Measurements from ENCODE around the gene GCLM. TPM values are rescaled to one million over a fixed set of nuclear protein-coding genes. Genes with fewer than 3 reads are reported as not detected.
A peak's percentile ranks its signal among the peaks of the same experiment; 100 is the strongest.
"Not testable (repeated sequence)": the region's sequence is repeated elsewhere in the genome, so short reads cannot be mapped to it uniquely, and the experiment has no call there.

Gene GCLM
- polyA plus RNA-seq, 6 donors from 2014 or later, result 5.9 to 13.6 (median 9.7) TPM

DNA sequence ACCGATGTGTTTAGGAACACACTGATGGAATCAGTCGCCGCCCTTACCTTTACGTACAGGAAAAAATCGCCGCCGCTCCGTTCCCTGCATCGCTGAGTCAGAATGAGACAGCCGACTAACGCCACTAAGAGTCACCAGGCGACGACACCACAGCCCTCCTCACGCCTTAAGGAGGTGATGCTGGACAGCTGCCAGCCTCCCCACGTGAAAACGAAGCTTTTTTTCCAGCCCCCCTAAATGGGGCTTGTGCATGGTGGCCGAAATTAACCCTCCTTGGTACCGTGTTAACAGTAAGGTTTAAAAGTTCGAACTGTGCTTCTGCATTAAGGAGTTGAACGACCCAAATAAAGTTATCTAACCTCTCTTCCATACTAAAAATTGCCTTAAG, 30.7 kb downstream of the GCLM start:
- Mint-ChIP-seq H3K9me3 (no peaks in the 10 kb centered on the region), H3K27me3 (no peaks in the 10 kb centered on the region), H3K4me3 (peak overlapping the region; percentile 91 to 100 (median 96)), H3K27ac (peak overlapping the region; percentile 97 to 99 (median 98)), H3K4me1 (peaks cover 33 to 45% (median 40%) of the 10 kb centered on the region in 3 donors), H3K36me3 (peaks cover 23 to 28% of the 10 kb centered on the region in 2 donors)
- DNase-seq (peak; percentile 45), ATAC-seq (ENCODE audit: low read depth in 2 of 2) (peak; percentile 43 to 62)

DNA sequence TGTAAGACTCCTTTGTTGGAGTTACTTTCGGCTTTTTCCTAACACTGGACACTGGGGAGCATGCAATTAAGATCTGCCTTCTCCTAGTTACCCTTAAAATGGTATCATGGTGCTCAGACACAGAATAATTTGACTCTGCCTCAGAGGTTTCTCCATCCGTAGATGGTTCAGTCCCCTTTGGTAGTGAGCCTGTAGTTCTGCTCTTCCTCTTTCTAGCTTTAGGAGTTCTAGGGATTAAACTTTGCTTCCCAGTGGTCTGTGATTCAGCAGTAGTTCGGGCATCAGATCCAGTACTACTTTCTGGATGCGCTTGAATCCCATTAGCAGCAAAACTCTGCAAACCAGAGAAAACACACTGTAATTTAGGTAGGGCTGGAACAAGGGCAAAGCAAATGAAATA, 31.7 kb downstream of the GCLM start:
- Mint-ChIP-seq H3K4me1 (peaks cover 33 to 45% (median 40%) of the 10 kb centered on the region in 3 donors), H3K27ac (peak overlapping the region in 5 of 6 donors; percentile 75 to 99 (median 99)), H3K9me3 (no peaks in the 10 kb centered on the region), H3K4me3 (peak overlapping the region; percentile 91 to 100 (median 96)), H3K27me3 (no peaks in the 10 kb centered on the region), H3K36me3 (peaks cover 23 to 28% of the 10 kb centered on the region in 2 donors)
- ATAC-seq (ENCODE audit: low read depth in 2 of 2) (no peak), DNase-seq (no peak)

GRCh38 chr1:93876244-93876643, 33.0 kb downstream of the GCLM start:
- peaks cover 33 to 45% (median 40%) of the 10 kb centered on the region in 3 donors for H3K4me1 Mint-ChIP-seq
- DNase-seq (no peak), ATAC-seq (ENCODE audit: low read depth in 2 of 2) (no peak)
- H3K27me3 Mint-ChIP-seq, result no peaks in the 10 kb centered on the region
- H3K27ac Mint-ChIP-seq, result peak overlapping the region in 5 of 6 donors; percentile 34 to 98 (median 72)
- no peaks in the 10 kb centered on the region for H3K9me3 Mint-ChIP-seq
- H3K36me3 Mint-ChIP-seq, result peaks cover 34 to 35% of the 10 kb centered on the region in 2 donors
- H3K4me3 Mint-ChIP-seq, result peak overlapping the region in 7 of 8 donors; percentile 29 to 97 (median 51)

- Mint-ChIP-seq H3K4me3 (peak overlapping the region in 1 of 8 donors; percentile 0), H3K4me1 (peaks cover 27 to 37% (median 33%) of the 10 kb centered on the region in 3 donors), H3K27ac (peak overlapping the region in 3 of 6 donors; percentile 3 to 44 (median 25)), H3K36me3 (peaks cover 43 to 46% of the 10 kb centered on the region in 2 donors), H3K9me3 (no peaks in the 10 kb centered on the region), H3K27me3 (no peaks in the 10 kb centered on the region)
- DNase-seq, result peak; percentile 12
- ATAC-seq (ENCODE audit: low read depth in 2 of 2), result peak in 1 of 2 donors; percentile 15
These were observed 35.1 kb downstream of the GCLM start for GRCh38 chr1:93874025-93874651.

- ATAC-seq (ENCODE audit: low read depth in 2 of 2), result no peak
- Mint-ChIP-seq H3K4me1 (peaks cover 10 to 16% (median 14%) of the 10 kb centered on the region in 3 donors), H3K36me3 (peaks cover 40% of the 10 kb centered on the region in 2 donors)
These were observed 37.9 kb downstream of the GCLM start for GRCh38 chr1:93871366-93871765.

DNA sequence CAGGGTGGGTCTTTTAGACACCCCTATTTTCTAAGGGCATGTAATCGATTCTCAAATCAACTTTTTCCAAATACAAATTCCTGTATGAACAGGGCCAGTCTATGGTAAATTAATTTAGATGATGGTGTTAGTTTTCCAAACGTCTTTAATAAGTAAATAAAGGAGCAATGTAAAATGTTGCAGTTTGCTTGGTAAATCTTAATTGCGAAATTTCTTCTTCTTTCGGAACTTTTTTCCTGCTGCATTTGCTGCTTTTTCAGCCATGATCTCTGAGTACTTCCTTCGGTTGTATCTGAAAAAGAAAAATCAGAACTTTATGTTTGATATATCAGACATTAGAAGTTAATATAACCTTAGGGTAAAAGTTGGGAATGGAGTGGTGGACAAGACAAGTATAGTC, 39.6 kb downstream of the GCLM start:
- ATAC-seq (ENCODE audit: low read depth in 2 of 2), result no peak
- H3K4me1 Mint-ChIP-seq, result peaks cover 4 to 8% (median 6%) of the 10 kb centered on the region in 3 donors
- no peak overlapping the region for H3K27ac Mint-ChIP-seq
- H3K9me3 Mint-ChIP-seq, result no peaks in the 10 kb centered on the region
- H3K36me3 Mint-ChIP-seq, result peaks cover 29 to 34% of the 10 kb centered on the region in 2 donors
- no peak overlapping the region for H3K4me3 Mint-ChIP-seq
- no peaks in the 10 kb centered on the region for H3K27me3 Mint-ChIP-seq
- no peak for DNase-seq

More at GRCh38 chr1:93871366-93871765, 37.9 kb downstream of the GCLM start:
- H3K27ac Mint-ChIP-seq, result peak overlapping the region in 1 of 6 donors; percentile 42
- H3K9me3 Mint-ChIP-seq, result no peaks in the 10 kb centered on the region
- H3K27me3 Mint-ChIP-seq, result no peaks in the 10 kb centered on the region
- no peak for DNase-seq
- peak overlapping the region in 1 of 8 donors; percentile 2 for H3K4me3 Mint-ChIP-seq

DNA sequence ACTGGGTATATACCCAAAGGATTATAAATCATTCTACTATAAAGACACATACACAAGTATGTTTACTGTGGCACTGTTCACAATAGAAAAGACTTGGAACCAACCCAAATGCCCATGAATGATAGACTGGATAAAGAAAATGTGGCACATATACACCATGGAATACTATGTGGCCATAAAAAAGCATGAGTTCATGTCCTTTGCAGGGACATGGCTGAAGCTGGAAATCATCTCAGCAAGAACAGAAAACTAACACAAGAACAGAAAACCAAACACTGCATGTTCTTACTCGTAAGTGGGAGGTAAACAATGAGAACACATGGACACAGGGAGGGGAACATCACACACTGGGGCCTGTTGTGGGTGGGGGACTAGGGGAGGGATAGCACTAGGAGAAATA, 40.7 kb downstream of the GCLM start:
- H3K9me3 Mint-ChIP-seq; H3K4me1 Mint-ChIP-seq; H3K4me3 Mint-ChIP-seq; ATAC-seq (ENCODE audit: low read depth in 2 of 2); DNase-seq; H3K27me3 Mint-ChIP-seq: not testable (repeated sequence)
- H3K36me3 Mint-ChIP-seq, result peaks cover 19 to 25% of the 10 kb centered on the region in 2 donors
- peak overlapping the region in 1 of 6 donors; percentile 57 for H3K27ac Mint-ChIP-seq

- H3K36me3 Mint-ChIP-seq, result peaks cover 8 to 11% of the 10 kb centered on the region in 2 donors
- DNase-seq (no peak), ATAC-seq (ENCODE audit: low read depth in 2 of 2) (no peak)
- H3K27ac Mint-ChIP-seq, result peak overlapping the region in 2 of 6 donors; percentile 3 to 16
- no peak overlapping the region for H3K4me3 Mint-ChIP-seq
- no peaks in the 10 kb centered on the region for H3K9me3 Mint-ChIP-seq
- H3K4me1 Mint-ChIP-seq, result no peaks in the 10 kb centered on the region
- no peaks in the 10 kb centered on the region for H3K27me3 Mint-ChIP-seq
These were observed 44.0 kb downstream of the GCLM start for GRCh38 chr1:93865253-93865652.

DNA sequence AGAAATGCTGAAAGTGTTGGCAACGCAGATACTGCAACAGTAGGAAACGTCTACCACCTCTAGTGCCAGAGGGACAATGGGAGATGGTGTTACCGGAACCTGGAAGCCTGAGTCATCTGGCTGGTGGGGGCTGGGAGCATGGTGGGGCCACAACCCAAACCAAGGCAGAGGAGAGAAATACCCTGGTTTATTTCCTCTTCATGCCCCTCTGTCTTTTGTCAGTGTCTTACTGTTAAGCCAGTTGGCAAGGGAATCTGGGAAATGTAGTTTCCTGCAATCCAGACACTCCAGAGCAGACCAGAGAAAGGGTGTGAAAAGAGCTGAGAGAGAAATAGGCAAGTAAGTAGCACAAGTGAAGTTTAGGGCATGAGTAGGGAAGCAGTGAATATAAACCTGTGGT, 45.1 kb downstream of the GCLM start:
- H3K9me3 Mint-ChIP-seq, result no peaks in the 10 kb centered on the region

GRCh38 chr1:93857653-93858052, 51.6 kb downstream of the GCLM start:
- H3K4me3 Mint-ChIP-seq; H3K27ac Mint-ChIP-seq; DNase-seq; H3K36me3 Mint-ChIP-seq; H3K4me1 Mint-ChIP-seq; ATAC-seq (ENCODE audit: low read depth in 2 of 2): not testable (repeated sequence)
- Mint-ChIP-seq H3K27me3 (peaks cover 13 to 20% (median 20%) of the 10 kb centered on the region in 3 donors), H3K9me3 (peaks cover 0 to 12% (median 3%) of the 10 kb centered on the region in 7 donors)

More for the DNA sequence above, 45.1 kb downstream of the GCLM start:
- DNase-seq, result no peak
- H3K27ac Mint-ChIP-seq, result peak overlapping the region in 2 of 6 donors; percentile 39 to 68
- ATAC-seq (ENCODE audit: low read depth in 2 of 2), result no peak
- H3K36me3 Mint-ChIP-seq, result peaks cover 2 to 3% of the 10 kb centered on the region in 2 donors
- H3K27me3 Mint-ChIP-seq, result no peaks in the 10 kb centered on the region
- no peak overlapping the region for H3K4me3 Mint-ChIP-seq
- no peaks in the 10 kb centered on the region for H3K4me1 Mint-ChIP-seq

DNA sequence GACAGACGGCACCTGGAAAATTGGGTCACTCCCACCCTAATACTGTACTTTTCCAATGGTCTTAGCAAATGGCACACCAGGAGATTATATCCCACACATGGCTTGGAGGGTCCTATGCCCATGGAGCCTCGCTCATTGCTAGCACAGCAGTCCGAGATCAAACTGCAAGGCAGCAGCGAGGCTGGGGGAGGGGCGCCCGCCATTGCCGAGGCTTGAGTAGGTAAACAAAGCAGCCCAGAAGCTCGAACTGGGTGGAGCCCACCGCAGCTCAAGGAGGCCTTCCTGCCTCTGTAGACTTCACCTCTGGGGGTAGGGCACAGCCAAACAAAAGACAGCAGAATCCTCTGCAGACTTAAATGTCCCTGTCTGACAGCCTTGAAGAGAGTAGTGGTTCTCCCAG, 53.2 kb downstream of the GCLM start:
- not testable (repeated sequence) for H3K4me1 Mint-ChIP-seq
- Mint-ChIP-seq H3K27me3 (peaks cover 13 to 21% (median 20%) of the 10 kb centered on the region in 3 donors), H3K9me3 (peaks cover 0 to 12% (median 3%) of the 10 kb centered on the region in 7 donors)

DNA sequence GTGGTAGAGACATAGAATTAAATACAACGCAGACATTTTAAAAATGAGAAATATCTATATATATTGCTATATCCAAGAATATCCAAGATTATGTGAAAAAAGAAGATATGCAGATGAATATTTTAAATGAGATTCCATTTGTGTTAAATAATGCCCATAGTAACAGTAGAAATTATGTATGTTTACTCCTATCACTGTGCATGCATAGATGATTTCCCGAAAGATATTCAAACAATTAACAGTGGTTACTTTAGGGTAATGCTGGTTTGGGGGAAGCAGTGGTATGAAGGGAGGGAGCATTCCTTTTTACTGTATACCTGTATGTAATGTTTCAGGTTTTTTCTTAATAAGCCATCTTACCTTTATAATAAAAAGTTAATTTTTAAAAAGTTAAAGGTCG, 55.3 kb downstream of the GCLM start:
- Mint-ChIP-seq H3K27me3 (peaks cover 13 to 21% (median 20%) of the 10 kb centered on the region in 3 donors), H3K4me3 (no peak overlapping the region), H3K36me3 (peaks cover 4 to 8% of the 10 kb centered on the region in 2 donors), H3K9me3 (peaks cover 0 to 12% (median 7%) of the 10 kb centered on the region in 7 donors), H3K4me1 (peaks cover 5 to 8% (median 5%) of the 10 kb centered on the region in 3 donors), H3K27ac (no peak overlapping the region)
- no peak for ATAC-seq (ENCODE audit: low read depth in 2 of 2)
- no peak for DNase-seq

More for the DNA sequence above, 53.2 kb downstream of the GCLM start:
- not testable (repeated sequence) for DNase-seq; H3K4me3 Mint-ChIP-seq; ATAC-seq (ENCODE audit: low read depth in 2 of 2); H3K36me3 Mint-ChIP-seq; H3K27ac Mint-ChIP-seq

DNA sequence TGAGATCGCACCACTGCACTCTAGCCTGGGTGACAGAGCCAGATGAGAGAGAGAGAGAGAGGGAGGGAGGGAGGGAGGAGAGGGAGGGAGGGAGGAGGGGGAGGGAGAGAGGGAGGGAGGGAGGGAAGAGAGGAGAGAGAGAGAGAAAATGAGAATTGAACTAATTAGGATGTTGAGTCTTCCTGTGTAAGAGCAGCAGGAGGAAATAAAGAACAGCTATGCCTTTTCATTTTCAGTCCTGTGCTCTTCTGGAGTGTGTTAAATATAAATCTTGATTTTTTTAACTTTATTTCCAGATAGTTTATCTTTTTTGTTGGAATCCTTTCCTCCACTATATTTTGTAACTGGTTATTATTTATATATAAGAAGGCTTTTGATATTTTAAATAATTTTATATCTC, 57.4 kb downstream of the GCLM start:
- peaks cover 0 to 8% (median 4%) of the 10 kb centered on the region in 7 donors for H3K9me3 Mint-ChIP-seq
- H3K27ac Mint-ChIP-seq, result no peak overlapping the region
- H3K27me3 Mint-ChIP-seq, result peaks cover 18 to 21% (median 21%) of the 10 kb centered on the region in 3 donors
- H3K36me3 Mint-ChIP-seq, result peaks cover 4 to 8% of the 10 kb centered on the region in 2 donors
- ATAC-seq (ENCODE audit: low read depth in 2 of 2) (no peak), DNase-seq (no peak)
- H3K4me1 Mint-ChIP-seq, result peaks cover 12 to 18% (median 15%) of the 10 kb centered on the region in 3 donors
- H3K4me3 Mint-ChIP-seq, result no peak overlapping the region

GRCh38 chr1:93851327-93851712, 57.9 kb downstream of the GCLM start:
- Mint-ChIP-seq H3K4me3 (no peak overlapping the region), H3K36me3 (peaks cover 4 to 8% of the 10 kb centered on the region in 2 donors), H3K27me3 (peaks cover 18 to 21% (median 18%) of the 10 kb centered on the region in 3 donors), H3K4me1 (peaks cover 12 to 18% (median 15%) of the 10 kb centered on the region in 3 donors), H3K9me3 (peaks cover 0 to 8% (median 4%) of the 10 kb centered on the region in 7 donors), H3K27ac (peak overlapping the region in 1 of 6 donors; percentile 58)
- ATAC-seq (ENCODE audit: low read depth in 2 of 2) (no peak), DNase-seq (no peak)
